ENCODE results near the gene EFNA3.

DNA sequence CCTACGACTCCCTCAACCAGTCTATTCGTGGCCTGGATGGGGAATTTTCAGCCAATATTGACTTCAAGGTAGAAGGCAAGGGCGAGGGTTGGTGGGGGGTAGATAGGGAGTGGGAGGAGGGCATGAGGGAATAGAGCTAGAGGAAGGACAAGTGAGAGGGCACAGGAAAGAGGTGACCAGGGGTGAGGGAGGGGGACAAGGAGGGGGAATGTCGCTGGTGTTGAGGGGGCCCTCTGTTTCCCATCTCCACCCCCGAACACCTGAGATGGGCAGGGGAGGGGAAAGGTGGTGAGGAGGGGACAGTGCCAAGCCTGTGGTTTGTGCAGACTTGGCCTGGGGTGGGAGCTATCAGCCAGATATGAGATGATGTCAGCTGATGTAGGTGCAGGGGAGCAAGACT is 35.8 kb upstream of the EFNA3 start:
- TF ChIP-seq GATA2 (IDR thresholded peaks at IDR 0.05; ENCODE audit: low read depth, low read length): no peak
- no peak for TF ChIP-seq GATA3 (IDR thresholded peaks at IDR 0.05; ENCODE audit: low read depth, low read length)
